HepG2 (cell line): Measurements from ENCODE around the gene IQSEC1. TPM values are rescaled to one million over a fixed set of nuclear protein-coding genes. Genes with fewer than 3 reads are reported as not detected.

Experiments used
- ATAC-seq: fragments of 200-7000 bp; cut with Tn5 transposase; 3 replicates; pipeline ENCODE4 v1.9.1; 2020; ENCODE audit warnings: mild to moderate bottlenecking, moderate library complexity
- BruUV-seq: library from RNA; stranded (reverse); fragments of 400-500 nt; replicated peaks from 2 replicates; lab custom pipeline; 2021; lab: Mats Ljungman, UMichigan
- CTCF ChIA-PET: fragments of 300-600 bp; formaldehyde crosslinking; extraction: SDS; loops from one replicate; lab custom pipeline; 2021; ENCODE audit warnings: low total read pairs, inconsistent platforms, low intra/inter-chr PET ratio; lab: Yijun Ruan, JAX
- POLR2A ChIA-PET: fragments of 350-600 bp; sonication (Branson Sonifier 250); formaldehyde crosslinking; loops from one replicate; lab custom pipeline; 2020; ENCODE audit warnings: antibody characterized with exemption, inconsistent platforms; lab: Yijun Ruan, JAX
- DNase-seq: peaks from one replicate; pipeline ENCODE4 v3.0.0-alpha.2; 2015; ENCODE audit warnings: low spot score
- FAIRE-seq: peaks from 3 replicates; lab custom pipeline; 2011; peaks lifted over from hg19 to GRCh38; lab: Jason Lieb, UNC
- H2AFZ ChIP-seq: one replicate; pipeline ENCODE4 v1.6.1; 2011; ENCODE audit warnings: low read length, inconsistent platforms
- H3K27ac ChIP-seq: fragments of 300-600 bp; 3 replicates; pipeline ENCODE4 v1.8.0; 2011; ENCODE audit warnings: mixed run types, mild to moderate bottlenecking, mixed read lengths, low read length, inconsistent platforms; ENCODE audit not compliant: insufficient read depth; ENCODE audit errors: extremely low read length
- H3K27me3 ChIP-seq, 2 experiments: fragments of 200-600 bp in 1 of 2; 2 replicates in 1 of 2; 3 replicates in 1 of 2; pipeline versions ENCODE4 v1.6.0 to v1.8.0; 2011; ENCODE audit warnings: low read length in 2 of 2, mild to moderate bottlenecking in 2 of 2, moderate library complexity in 2 of 2, inconsistent platforms in 1 of 2; ENCODE audit not compliant: insufficient read depth in 2 of 2, control insufficient read depth in 1 of 2
- H3K36me3 ChIP-seq, 2 experiments: fragments of 200-600 bp in 1 of 2; replicated peaks in 1 of 2; 2 replicates in 1 of 2; 3 replicates in 1 of 2; pipeline versions ENCODE4 v1.5.1 to v1.8.0; 2011; ENCODE audit warnings: low read length in 2 of 2, inconsistent platforms in 1 of 2; ENCODE audit not compliant: insufficient read depth in 2 of 2, control insufficient read depth in 1 of 2
- H3K4me1 ChIP-seq: 2 replicates; pipeline ENCODE4 v1.5.1; 2012; ENCODE audit warnings: low read length, inconsistent platforms; ENCODE audit not compliant: insufficient read depth
- H3K4me2 ChIP-seq: 2 replicates; pipeline ENCODE4 v1.6.0; 2011; ENCODE audit warnings: low read depth, low read length, inconsistent platforms
- H3K4me3 ChIP-seq, 3 experiments: fragments of 200-600 bp in 1 of 3; sonication (generic), shearing (Covaris generic) in 1 of 3; replicated peaks in 1 of 3; 2 replicates each; pipeline ENCODE4 v1.5.1; 2011 to 2016; ENCODE audit warnings: low read length in 3 of 3, inconsistent platforms in 2 of 3, low read depth in 2 of 3, mild to moderate bottlenecking in 2 of 3, control low read depth in 1 of 3, mixed read lengths in 1 of 3; ENCODE audit not compliant: insufficient read depth in 1 of 3
- H3K79me2 ChIP-seq: one replicate; pipeline ENCODE4 v1.6.1; 2011; ENCODE audit warnings: low read length, inconsistent platforms; ENCODE audit not compliant: insufficient read depth
- H3K9ac ChIP-seq: 2 replicates; pipeline ENCODE4 v1.6.0; 2011; ENCODE audit warnings: mild to moderate bottlenecking, low read depth, low read length, inconsistent platforms; ENCODE audit not compliant: insufficient read depth
- H3K9me3 ChIP-seq: 2 replicates; pipeline ENCODE4 v1.5.1; 2012; ENCODE audit warnings: mild to moderate bottlenecking, low read length
- H4K20me1 ChIP-seq: 2 replicates; pipeline ENCODE4 v1.6.0; 2011; ENCODE audit warnings: inconsistent platforms, mild to moderate bottlenecking, low read length, moderate library complexity; ENCODE audit not compliant: insufficient read depth
- CHD2 ChIP-seq: IDR thresholded peaks from 2 replicates; pipeline ENCODE4 v1.6.1; 2011; ENCODE audit warnings: low read depth, low read length, improper control_type of control experiment
- DBP ChIP-seq: sonication (generic); formaldehyde crosslinking; IDR thresholded peaks from 2 replicates; pipeline ENCODE4 v1.4.0; 2020; ENCODE audit warnings: missing genetic modification reagents; ENCODE audit errors: not compliant biosample characterization
- FOXM1 ChIP-seq: sonication (generic); formaldehyde crosslinking; IDR thresholded peaks from 2 replicates; pipeline ENCODE4 v1.5.0; 2020; ENCODE audit warnings: missing genetic modification reagents
- RCOR2 ChIP-seq: IDR thresholded peaks from 2 replicates; pipeline ENCODE4 v1.6.1; 2016; ENCODE audit warnings: missing biosample characterization, missing genetic modification reagents
- SATB2 ChIP-seq: sonication (generic); formaldehyde crosslinking; IDR thresholded peaks from 2 replicates; pipeline ENCODE4 v1.5.0; 2020; ENCODE audit warnings: missing genetic modification reagents
- SRSF4 ChIP-seq: fragments of 200-400 bp; formaldehyde crosslinking; IDR thresholded peaks from one replicate; pipeline ENCODE4 v1.6.1; 2018; ENCODE audit warnings: mild to moderate bottlenecking, low read depth, low read length, moderate library complexity; ENCODE audit not compliant: poor library complexity, severe bottlenecking
- TIGD3 ChIP-seq: sonication (generic); formaldehyde crosslinking; IDR thresholded peaks from 2 replicates; pipeline ENCODE4 v1.5.1; 2020; ENCODE audit warnings: mild to moderate bottlenecking, missing genetic modification reagents, borderline replicate concordance
- ZBTB3 ChIP-seq: sonication (generic); formaldehyde crosslinking; IDR thresholded peaks from 2 replicates; pipeline ENCODE4 v1.4.0; 2020; ENCODE audit warnings: low read depth, mild to moderate bottlenecking, moderate library complexity, missing genetic modification reagents, borderline replicate concordance
- ZBTB43 ChIP-seq: sonication (generic); formaldehyde crosslinking; conservative IDR thresholded peaks from 2 replicates; pipeline ENCODE4 v1.4.0; 2020; ENCODE audit warnings: missing genetic modification reagents
- ZNF672 ChIP-seq: sonication (generic); formaldehyde crosslinking; IDR thresholded peaks from 2 replicates; pipeline ENCODE4 v1.8.1; 2022; ENCODE audit warnings: missing genetic modification reagents
- WGBS: methylation state at CpG from one replicate; pipeline ENCODE4 v1.1.6; 2017; ENCODE audit warnings: low lambda C conversion rate; 5-methylcytosine and 5-hydroxymethylcytosine counted together
- in situ Hi-C: cut with HindIII; loops from 2 replicates; pipeline ENCODE4 v1.10.0; 2017; ENCODE audit warnings: low pct_unique_long_range_greater_than_20kb; ENCODE audit not compliant: extremely low pct_ligation_motif_present
- intact Hi-C: fragments of 100-400 bp; cut with micrococcal nuclease; formaldehyde crosslinking; loops from one replicate; pipeline ENCODE4 v1.10.0; 2022; ENCODE audit not compliant: unreplicated experiment
- polyA plus RNA-seq, 8 experiments: library from polyadenylated mRNA; depleted of rRNA in 3 of 8; stranded (reverse) in 7 of 8; unstranded in 1 of 8; fragments of >200 nt; fragmentation: Illumina TruSeq in 4 of 8; extraction: Trizol in 4 of 8; gene quantifications; 2 replicates each; pipeline versions ENCODE4 v1.2.1 to v1.2.3, GENCODE V29; 2011 to 2016; ENCODE audit warnings: low read depth in 4 of 8, missing spikeins in 1 of 8, mixed read lengths in 1 of 8; ENCODE audit not compliant: insufficient read depth in 1 of 8
- total RNA-seq, 5 experiments: library from RNA; depleted of rRNA; stranded (reverse); fragments of >200 nt; fragmentation: Illumina TruSeq; extraction: Trizol; gene quantifications; 2 replicates each; pipeline ENCODE4 v1.2.3, GENCODE V29; 2016; ENCODE audit warnings: low read depth in 1 of 5
- TF ChIP-seq, protein P1 (sequence below): IDR thresholded peaks from 2 replicates; pipeline ENCODE4 v1.6.1; 2016; ENCODE audit warnings: low read depth, control low read depth

The IQSEC1 gene
- total and polyA plus RNA-seq, 2 of the 13 experiments (the other 11 are each of a cell fraction or from before 2014, with no cell fraction given): 17.4 to 20.2 TPM

GRCh38 chr3:12990306-12990705, 82.9 kb downstream of the IQSEC1 start:
- ChIA-PET POLR2A (interaction anchor here (2.4 kb wide), 1 partner anchor 23 kb away, joined by 10 read pairs; no protein-coding TSS in a partner anchor), CTCF (no interaction called here)
- ATAC-seq: no peak
- BruUV-seq: no TSS peak
- FAIRE-seq: no peak
- Histone ChIP-seq H3K4me3 (no peak overlapping the region), H2AFZ (no peak overlapping the region), H4K20me1 (peaks cover 13% of the 10 kb centered on the region; the same call in 1 of the 2 replicates), H3K79me2 (no peaks in the 10 kb centered on the region), H3K27ac (no peak overlapping the region), H3K4me1 (peaks cover 29% of the 10 kb centered on the region), H3K27me3 (no peaks in the 10 kb centered on the region), H3K9me3 (no peaks in the 10 kb centered on the region), H3K36me3 (no peaks in the 10 kb centered on the region), H3K9ac (no peak overlapping the region), H3K4me2 (no peak overlapping the region)
- in situ Hi-C loops (no loop called here), intact Hi-C loops (no loop called here)
- DNase-seq: no peak
- TF ChIP-seq SRSF4: no peak
- TF ChIP-seq ZBTB3: no peak
- TF ChIP-seq ZBTB43 (CRISPR knock-in tag): no peak
- TF ChIP-seq, protein P1, sequence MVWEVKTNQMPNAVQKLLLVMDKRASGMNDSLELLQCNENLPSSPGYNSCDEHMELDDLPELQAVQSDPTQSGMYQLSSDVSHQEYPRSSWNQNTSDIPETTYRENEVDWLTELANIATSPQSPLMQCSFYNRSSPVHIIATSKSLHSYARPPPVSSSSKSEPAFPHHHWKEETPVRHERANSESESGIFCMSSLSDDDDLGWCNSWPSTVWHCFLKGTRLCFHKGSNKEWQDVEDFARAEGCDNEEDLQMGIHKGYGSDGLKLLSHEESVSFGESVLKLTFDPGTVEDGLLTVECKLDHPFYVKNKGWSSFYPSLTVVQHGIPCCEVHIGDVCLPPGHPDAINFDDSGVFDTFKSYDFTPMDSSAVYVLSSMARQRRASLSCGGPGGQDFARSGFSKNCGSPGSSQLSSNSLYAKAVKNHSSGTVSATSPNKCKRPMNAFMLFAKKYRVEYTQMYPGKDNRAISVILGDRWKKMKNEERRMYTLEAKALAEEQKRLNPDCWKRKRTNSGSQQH: no peak
- TF ChIP-seq RCOR2 (CRISPR knock-in tag): no peak
- no peak for TF ChIP-seq CHD2
- TF ChIP-seq DBP: no peak
- TF ChIP-seq FOXM1: no peak
- no peak for TF ChIP-seq ZNF672 (CRISPR knock-in tag)
- no peak for TF ChIP-seq TIGD3 (CRISPR knock-in tag)
- TF ChIP-seq SATB2 (CRISPR knock-in tag): no peak
- WGBS: 75% methylated on average over 1 of the region's 5 CpGs
